PC-3 (cell line): ENCODE data around the gene SYDE2.

Source experiments
- EZH2 ChIP-seq: fragments of 300-600 bp; sonication (generic); IDR thresholded peaks from one replicate; pipeline ENCODE4 v1.6.1; 2017; ENCODE audit warnings: antibody characterized with exemption, mild to moderate bottlenecking, low read length; ENCODE audit not compliant: unreplicated experiment
- TF ChIP-seq, protein P1 (sequence below): fragments of 300-600 bp; sonication (generic); conservative IDR thresholded peaks from 2 replicates; pipeline ENCODE4 v1.5.1; 2017; ENCODE audit warnings: antibody characterized with exemption, low read depth, mild to moderate bottlenecking, low read length

DNA sequence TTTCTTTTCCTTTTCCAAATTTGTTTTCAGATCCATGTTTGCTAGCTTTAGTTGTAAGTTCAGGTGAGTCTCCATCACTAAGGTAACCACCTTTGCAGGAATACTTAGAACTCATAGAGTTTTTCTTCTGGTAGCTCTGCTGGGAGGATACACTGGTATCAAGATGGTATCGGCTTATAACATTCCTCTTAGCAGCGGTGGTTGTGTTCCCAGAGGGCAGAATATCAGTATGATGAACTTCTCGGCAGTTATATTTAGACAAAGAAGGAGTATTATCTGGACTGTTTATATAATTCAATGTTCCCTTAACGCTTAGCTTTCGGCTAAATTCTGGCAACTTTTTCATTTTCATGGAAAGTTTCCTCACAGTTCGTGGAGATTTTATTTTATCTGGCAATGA lies 18.1 kb downstream of the SYDE2 start:
- TF ChIP-seq, protein P1, sequence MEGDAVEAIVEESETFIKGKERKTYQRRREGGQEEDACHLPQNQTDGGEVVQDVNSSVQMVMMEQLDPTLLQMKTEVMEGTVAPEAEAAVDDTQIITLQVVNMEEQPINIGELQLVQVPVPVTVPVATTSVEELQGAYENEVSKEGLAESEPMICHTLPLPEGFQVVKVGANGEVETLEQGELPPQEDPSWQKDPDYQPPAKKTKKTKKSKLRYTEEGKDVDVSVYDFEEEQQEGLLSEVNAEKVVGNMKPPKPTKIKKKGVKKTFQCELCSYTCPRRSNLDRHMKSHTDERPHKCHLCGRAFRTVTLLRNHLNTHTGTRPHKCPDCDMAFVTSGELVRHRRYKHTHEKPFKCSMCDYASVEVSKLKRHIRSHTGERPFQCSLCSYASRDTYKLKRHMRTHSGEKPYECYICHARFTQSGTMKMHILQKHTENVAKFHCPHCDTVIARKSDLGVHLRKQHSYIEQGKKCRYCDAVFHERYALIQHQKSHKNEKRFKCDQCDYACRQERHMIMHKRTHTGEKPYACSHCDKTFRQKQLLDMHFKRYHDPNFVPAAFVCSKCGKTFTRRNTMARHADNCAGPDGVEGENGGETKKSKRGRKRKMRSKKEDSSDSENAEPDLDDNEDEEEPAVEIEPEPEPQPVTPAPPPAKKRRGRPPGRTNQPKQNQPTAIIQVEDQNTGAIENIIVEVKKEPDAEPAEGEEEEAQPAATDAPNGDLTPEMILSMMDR: no peak
- no peak for TF ChIP-seq EZH2
